Adrenal gland (tissue), 12 donors: ENCODE measurements around the gene DCAF11. TPM values are rescaled to one million over a fixed set of nuclear protein-coding genes. Genes with fewer than 3 reads are reported as not detected.
A peak's percentile ranks its signal among the peaks of the same experiment; 100 is the strongest.

ENCODE experiments used
- DNase-seq, 7 donors: peaks; one replicate each; pipeline ENCODE4 v3.0.0-alpha.2; 2019 to 2020
- H3K27ac ChIP-seq, 5 donors: fragments of 200-600 bp; sonication (generic) in 4 of 5; 1 replicate in 3 of 5; 2 replicates in 2 of 5; pipeline versions ENCODE4 v1.5.1 to v1.8.0; 2016 to 2020; ENCODE audit warnings: mild to moderate bottlenecking in 1 of 5
- H3K27me3 ChIP-seq: fragments of 200-600 bp; 2 replicates; pipeline ENCODE4 v1.8.0; 2021
- H3K36me3 ChIP-seq, 2 donors: fragments of 200-600 bp; replicated peaks in 1 of 2; 1 replicate in 1 of 2; 2 replicates in 1 of 2; pipeline versions ENCODE4 v1.5.1 to v1.8.0; 2018 to 2022
- H3K4me1 ChIP-seq, 2 donors: fragments of 200-600 bp; replicated peaks in 1 of 2; 1 replicate in 1 of 2; 2 replicates in 1 of 2; pipeline versions ENCODE4 v1.5.1 to v1.8.0; 2018 to 2021
- H3K4me3 ChIP-seq, 4 donors: fragments of 200-600 bp; sonication (generic) in 3 of 4; one replicate each; pipeline ENCODE4 v1.5.1; 2016 to 2018
- H3K9me3 ChIP-seq, 3 donors: fragments of 200-600 bp; sonication (generic) in 1 of 3; replicated peaks in 1 of 3; 1 replicate in 2 of 3; 2 replicates in 1 of 3; pipeline versions ENCODE4 v1.5.1 to v1.8.0; 2016 to 2021
- CTCF ChIP-seq, 6 experiments: fragments of 450-650 bp in 4 of 6; fragments of 200-600 bp in 2 of 6; sonication (generic) in 1 of 6; IDR thresholded peaks; 1 replicate in 5 of 6; 2 replicates in 1 of 6; pipeline versions ENCODE4 v1.5.1 to v1.8.0; 2016 to 2021; ENCODE audit warnings: antibody characterized with exemption in 6 of 6, mild to moderate bottlenecking in 2 of 6, moderate library complexity in 1 of 6
- POLR2A ChIP-seq, 2 donors: fragments of 450-650 bp; IDR thresholded peaks; one replicate each; pipeline ENCODE4 v1.6.1; 2017; ENCODE audit warnings: antibody characterized with exemption in 2 of 2, mild to moderate bottlenecking in 2 of 2, moderate library complexity in 1 of 2
- WGBS, 4 donors: extraction: QIAGEN DNeasy Blood & Tissue Kit in 2 of 4; methylation state at CpG; one replicate each; pipeline versions ENCODE4 v1.1.5 to v1.1.7; 2013 to 2017; 5-methylcytosine and 5-hydroxymethylcytosine counted together
- intact Hi-C, 2 donors: fragments of 100-400 bp; cut with DNase I; formaldehyde crosslinking; loops; one replicate each; pipeline versions ENCODE4 v1.14.1 to v1.15.0; 2022 to 2023
- polyA plus RNA-seq, 3 donors: library from polyadenylated mRNA; stranded (reverse); fragments of 200-250 nt in 2 of 3; fragments of 350-450 nt in 1 of 3; fragmentation: Illumina TruSeq in 1 of 3; extraction: RNeasy Lipid Tissue Mini Kit (QIAGEN cat#74804) in 1 of 3; gene quantifications; one replicate each; pipeline ENCODE4 v1.2.3, GENCODE V29; 2013 to 2014
- total RNA-seq, 9 donors: library from RNA; depleted of rRNA in 4 of 9; stranded (reverse); fragments of >200 nt in 4 of 9; fragments of 120-200 nt in 1 of 9; fragmentation: NEBNext Ultra II Directional in 1 of 9; extraction: Animal tissue kit (Norgen Biotek cat#: 25700) in 1 of 9; gene quantifications; one replicate each; pipeline versions ENCODE4 v1.1.0 to v1.2.4, GENCODE V29; 2013 to 2023
- donor health status: healthy with polysubstance abuse.
- donor health status: Bipolar disorder and iron deficiency.
- donor health status: DM: yes; HTN: yes; CAD: no.
- donor health status: DM: no; HTN: no; CAD: no.
- donor health status: DM: no; HTN: no; CAD: no.
- donor health status: DM: yes; HTN: yes; CAD: no.

DCAF11 gene
- total and polyA plus RNA-seq, 12 donors: 40.4 to 401 (median 120) TPM

GRCh38 chr14:24162093-24162492 lies 47.5 kb downstream of the DCAF11 start:
- H3K27ac ChIP-seq: peak overlapping the region; percentile 67 to 95 (median 86)
- peaks cover 0 to 73% of the 10 kb centered on the region in 2 donors for H3K36me3 ChIP-seq
- peak overlapping the region; percentile 47 to 74 (median 60) for H3K4me3 ChIP-seq
- intact Hi-C loops: no loop called here
- no peaks in the 10 kb centered on the region for H3K27me3 ChIP-seq
- peaks cover 9 to 28% of the 10 kb centered on the region in 2 donors for H3K4me1 ChIP-seq
- WGBS, 4 donors: 6 to 34% (median 30%) methylated on average over 6 to 8 of the region's 8 CpGs
- H3K9me3 ChIP-seq: no peaks in the 10 kb centered on the region
- no peak for TF ChIP-seq CTCF (IDR thresholded peaks at IDR 0.05)
- TF ChIP-seq POLR2A (IDR thresholded peaks at IDR 0.05): no peak
- DNase-seq: peak in 4 of 7 donors; percentile 44 to 67 (median 52)

GRCh38 chr14:24164518-24164991 lies 50.0 kb downstream of the DCAF11 start:
- intact Hi-C loops: no loop called here
- no peak overlapping the region for H3K4me3 ChIP-seq
- TF ChIP-seq CTCF (IDR thresholded peaks at IDR 0.05): no peak
- no peak for TF ChIP-seq POLR2A (IDR thresholded peaks at IDR 0.05)
- peaks cover 9 to 26% of the 10 kb centered on the region in 2 donors for H3K4me1 ChIP-seq
- H3K36me3 ChIP-seq: peaks cover 0 to 67% of the 10 kb centered on the region in 2 donors
- H3K27ac ChIP-seq: no peak overlapping the region
- H3K27me3 ChIP-seq: no peaks in the 10 kb centered on the region
- 83 to 95% (median 91%) methylated on average over 6 to 14 of the region's 14 CpGs for WGBS, 4 donors
- DNase-seq: no peak
- no peaks in the 10 kb centered on the region for H3K9me3 ChIP-seq

- Histone ChIP-seq H3K27me3 (no peaks in the 10 kb centered on the region), H3K4me3 (no peak overlapping the region), H3K9me3 (no peaks in the 10 kb centered on the region), H3K4me1 (peaks cover 9 to 22% of the 10 kb centered on the region in 2 donors), H3K36me3 (peaks cover 0 to 56% of the 10 kb centered on the region in 2 donors), H3K27ac (no peak overlapping the region)
- 86 to 92% (median 87%) methylated on average over 5 of the region's 5 CpGs for WGBS, 4 donors
- DNase-seq: no peak
- no peak for TF ChIP-seq CTCF (IDR thresholded peaks at IDR 0.05)
- TF ChIP-seq POLR2A (IDR thresholded peaks at IDR 0.05): no peak
- intact Hi-C loops: no loop called here
Measured at GRCh38 chr14:24165785-24166184, 51.2 kb downstream of the DCAF11 start.

GRCh38 chr14:24167469-24168114 lies 53.0 kb downstream of the DCAF11 start:
- H3K36me3 ChIP-seq: peaks cover 0 to 54% of the 10 kb centered on the region in 2 donors
- H3K27ac ChIP-seq: no peak overlapping the region
- DNase-seq: no peak
- no peaks in the 10 kb centered on the region for H3K9me3 ChIP-seq
- intact Hi-C loops: no loop called here
- H3K4me3 ChIP-seq: no peak overlapping the region
- peaks cover 0 to 17% of the 10 kb centered on the region in 2 donors for H3K4me1 ChIP-seq
- TF ChIP-seq CTCF (IDR thresholded peaks at IDR 0.05): no peak
- no peak for TF ChIP-seq POLR2A (IDR thresholded peaks at IDR 0.05)
- 71 to 82% (median 81%) methylated on average over 3 of the region's 3 CpGs for WGBS, 4 donors
- H3K27me3 ChIP-seq: no peaks in the 10 kb centered on the region
